DND-41 (cell line): ENCODE measurements around the gene NFE2.

Experiments used
- EZH2 ChIP-seq: IDR thresholded peaks from 3 replicates; pipeline ENCODE4 v1.6.1; 2012; ENCODE audit warnings: borderline replicate concordance, low read depth, mild to moderate bottlenecking, moderate library complexity, low read length, inconsistent platforms; ENCODE audit not compliant: severe bottlenecking
- TF ChIP-seq, protein P1 (sequence below): IDR thresholded peaks from 2 replicates; pipeline ENCODE4 v1.5.1; 2012; ENCODE audit warnings: borderline replicate concordance, low read length, moderate library complexity, mild to moderate bottlenecking; ENCODE audit not compliant: poor library complexity, severe bottlenecking; ENCODE audit errors: extremely low read depth

DNA sequence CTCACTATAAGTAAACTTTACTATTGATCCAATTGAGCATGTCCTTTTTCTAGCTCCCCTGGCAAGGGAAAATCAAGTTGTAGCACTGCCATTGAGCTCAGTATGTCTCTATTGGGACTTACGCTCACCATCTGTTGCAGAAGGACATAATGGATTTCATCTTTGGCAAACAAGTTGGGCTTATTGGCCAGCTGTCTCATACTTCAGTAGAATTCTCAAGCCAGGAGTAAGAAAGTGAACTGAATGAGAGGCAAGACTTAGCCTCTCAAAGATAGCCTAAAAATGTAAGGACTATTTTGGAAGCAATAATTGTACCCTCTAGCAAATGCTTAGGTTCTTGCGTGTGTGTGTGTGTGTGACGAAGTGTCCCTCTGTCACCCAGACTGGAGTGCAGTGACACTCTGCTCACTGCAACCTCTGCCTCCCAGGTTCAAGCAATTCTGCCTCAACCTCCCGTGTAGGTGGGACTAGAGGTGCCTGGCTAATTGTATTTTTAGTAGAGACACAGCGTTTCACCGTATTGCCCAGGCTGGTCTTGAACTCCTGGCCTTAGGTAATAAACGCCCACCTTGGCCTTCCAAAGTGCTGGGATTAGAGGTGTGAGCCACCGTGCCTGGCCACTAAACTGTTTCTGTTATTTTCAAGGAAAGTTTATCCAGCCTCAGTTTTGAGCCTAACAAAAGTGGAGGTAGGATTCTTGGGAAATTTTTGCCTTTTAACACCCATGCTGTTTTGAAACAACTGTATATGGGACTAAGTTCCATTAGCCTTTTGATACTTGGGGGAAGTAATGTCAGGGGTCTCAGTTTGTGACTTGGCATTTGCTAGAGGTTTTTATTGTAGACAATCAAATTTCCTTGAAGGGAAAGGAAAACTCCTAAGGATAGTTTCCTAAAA, 13.3 kb downstream of the NFE2 start:
- TF ChIP-seq, protein P1, sequence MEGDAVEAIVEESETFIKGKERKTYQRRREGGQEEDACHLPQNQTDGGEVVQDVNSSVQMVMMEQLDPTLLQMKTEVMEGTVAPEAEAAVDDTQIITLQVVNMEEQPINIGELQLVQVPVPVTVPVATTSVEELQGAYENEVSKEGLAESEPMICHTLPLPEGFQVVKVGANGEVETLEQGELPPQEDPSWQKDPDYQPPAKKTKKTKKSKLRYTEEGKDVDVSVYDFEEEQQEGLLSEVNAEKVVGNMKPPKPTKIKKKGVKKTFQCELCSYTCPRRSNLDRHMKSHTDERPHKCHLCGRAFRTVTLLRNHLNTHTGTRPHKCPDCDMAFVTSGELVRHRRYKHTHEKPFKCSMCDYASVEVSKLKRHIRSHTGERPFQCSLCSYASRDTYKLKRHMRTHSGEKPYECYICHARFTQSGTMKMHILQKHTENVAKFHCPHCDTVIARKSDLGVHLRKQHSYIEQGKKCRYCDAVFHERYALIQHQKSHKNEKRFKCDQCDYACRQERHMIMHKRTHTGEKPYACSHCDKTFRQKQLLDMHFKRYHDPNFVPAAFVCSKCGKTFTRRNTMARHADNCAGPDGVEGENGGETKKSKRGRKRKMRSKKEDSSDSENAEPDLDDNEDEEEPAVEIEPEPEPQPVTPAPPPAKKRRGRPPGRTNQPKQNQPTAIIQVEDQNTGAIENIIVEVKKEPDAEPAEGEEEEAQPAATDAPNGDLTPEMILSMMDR, result no peak
- no peak for TF ChIP-seq EZH2
